Activated T-helper 17 cell treated with anti-CD3 and anti-CD28 coated beads, Interleukin-2, amount 50 U/mL, for 72 hours (primary cell): ENCODE results near the gene AQP3. TPM values are rescaled to one million over a fixed set of nuclear protein-coding genes. Genes with fewer than 3 reads are reported as not detected.
"Not testable (repeated sequence)": the region's sequence is repeated elsewhere in the genome, so short reads cannot be mapped to it uniquely, and the experiment has no call there.

Experiments
- ATAC-seq: fragments of 150-1000 bp; cut with Tn5 transposase; replicated peaks from 2 replicates; pipeline ENCODE4 v1.10.0; 2021; ENCODE audit warnings: mild to moderate bottlenecking, moderate library complexity
- H3K27ac Mint-ChIP-seq: one replicate; pipeline ENCODE4 v1.8.0; 2022; ENCODE audit warnings: mixed read lengths
- H3K27me3 Mint-ChIP-seq: one replicate; pipeline ENCODE4 v1.8.0; 2022; ENCODE audit warnings: mixed read lengths
- H3K36me3 Mint-ChIP-seq: one replicate; pipeline ENCODE4 v1.8.0; 2022; ENCODE audit warnings: low read depth, mild to moderate bottlenecking, mixed read lengths
- H3K4me1 Mint-ChIP-seq: one replicate; pipeline ENCODE4 v1.8.0; 2022; ENCODE audit warnings: mixed read lengths
- H3K4me3 Mint-ChIP-seq: one replicate; pipeline ENCODE4 v1.8.0; 2022; ENCODE audit warnings: mild to moderate bottlenecking, mixed read lengths
- H3K9me3 Mint-ChIP-seq: one replicate; pipeline ENCODE4 v1.8.0; 2022; ENCODE audit warnings: mixed read lengths
- total RNA-seq, 2 donors: library from RNA; stranded (reverse); gene quantifications; one replicate each; pipeline ENCODE4 v1.2.3, GENCODE V29; 2022

The AQP3 gene
- total RNA-seq, 2 donors from 2014 or later, result 37.3 to 72.5 TPM

GRCh38 chr9:33425128-33425533 lies 22.3 kb downstream of the AQP3 start:
- H3K4me3 Mint-ChIP-seq, result no peak overlapping the region
- H3K27me3 Mint-ChIP-seq, result no peaks in the 10 kb centered on the region
- no peaks in the 10 kb centered on the region for H3K9me3 Mint-ChIP-seq
- no peaks in the 10 kb centered on the region for H3K36me3 Mint-ChIP-seq
- no peak overlapping the region for H3K27ac Mint-ChIP-seq
- H3K4me1 Mint-ChIP-seq, result peaks cover 13% of the 10 kb centered on the region
- no peak for ATAC-seq

GRCh38 chr9:33424492-33424891 lies 22.9 kb downstream of the AQP3 start:
- not testable (repeated sequence) for H3K27ac Mint-ChIP-seq

GRCh38 chr9:33424043-33424442 lies 23.4 kb downstream of the AQP3 start:
- not testable (repeated sequence) for H3K9me3 Mint-ChIP-seq, H3K27ac Mint-ChIP-seq, H3K36me3 Mint-ChIP-seq, H3K4me3 Mint-ChIP-seq, ATAC-seq, H3K27me3 Mint-ChIP-seq
- H3K4me1 Mint-ChIP-seq, result peaks cover 16% of the 10 kb centered on the region

More at GRCh38 chr9:33424492-33424891, 22.9 kb downstream of the AQP3 start:
- not testable (repeated sequence) for H3K27me3 Mint-ChIP-seq, H3K36me3 Mint-ChIP-seq, ATAC-seq, H3K9me3 Mint-ChIP-seq, H3K4me3 Mint-ChIP-seq
- peaks cover 16% of the 10 kb centered on the region for H3K4me1 Mint-ChIP-seq

GRCh38 chr9:33419708-33420303 lies 27.6 kb downstream of the AQP3 start:
- H3K27me3 Mint-ChIP-seq, result no peaks in the 10 kb centered on the region
- no peaks in the 10 kb centered on the region for H3K9me3 Mint-ChIP-seq
- no peaks in the 10 kb centered on the region for H3K36me3 Mint-ChIP-seq
- peaks cover 36% of the 10 kb centered on the region for H3K4me1 Mint-ChIP-seq
- no peak overlapping the region for H3K27ac Mint-ChIP-seq
- H3K4me3 Mint-ChIP-seq, result no peak overlapping the region
- ATAC-seq, result no peak

GRCh38 chr9:33418090-33418489 lies 29.3 kb downstream of the AQP3 start:
- no peaks in the 10 kb centered on the region for H3K27me3 Mint-ChIP-seq
- peak overlapping the region; percentile 7 for H3K4me3 Mint-ChIP-seq
- no peaks in the 10 kb centered on the region for H3K9me3 Mint-ChIP-seq
- no peaks in the 10 kb centered on the region for H3K36me3 Mint-ChIP-seq
- peak overlapping the region; percentile 76 for H3K27ac Mint-ChIP-seq
- ATAC-seq, result no peak
- peaks cover 36% of the 10 kb centered on the region for H3K4me1 Mint-ChIP-seq

GRCh38 chr9:33416996-33417395 lies 30.4 kb downstream of the AQP3 start:
- H3K36me3 Mint-ChIP-seq, result no peaks in the 10 kb centered on the region
- H3K4me1 Mint-ChIP-seq, result peaks cover 36% of the 10 kb centered on the region
- ATAC-seq, result no peak

GRCh38 chr9:33415501-33416038 lies 31.8 kb downstream of the AQP3 start:
- H3K4me1 Mint-ChIP-seq, result peaks cover 36% of the 10 kb centered on the region
- peak overlapping the region; percentile 90 for H3K27ac Mint-ChIP-seq
- no peaks in the 10 kb centered on the region for H3K27me3 Mint-ChIP-seq
- H3K9me3 Mint-ChIP-seq, result no peaks in the 10 kb centered on the region
- peak overlapping the region; percentile 70 for H3K4me3 Mint-ChIP-seq
- no peaks in the 10 kb centered on the region for H3K36me3 Mint-ChIP-seq
- peak; percentile 94 for ATAC-seq

More at GRCh38 chr9:33416996-33417395, 30.4 kb downstream of the AQP3 start:
- Mint-ChIP-seq H3K27me3 (no peaks in the 10 kb centered on the region), H3K9me3 (no peaks in the 10 kb centered on the region), H3K27ac (peak overlapping the region; percentile 90), H3K4me3 (peak overlapping the region; percentile 70)

GRCh38 chr9:33414889-33415500 lies 32.4 kb downstream of the AQP3 start:
- ATAC-seq, result no peak
- Mint-ChIP-seq H3K9me3 (no peaks in the 10 kb centered on the region), H3K36me3 (no peaks in the 10 kb centered on the region), H3K27ac (peak overlapping the region; percentile 90), H3K4me3 (peak overlapping the region; percentile 70), H3K27me3 (no peaks in the 10 kb centered on the region), H3K4me1 (peaks cover 31% of the 10 kb centered on the region)

- Mint-ChIP-seq H3K9me3 (no peaks in the 10 kb centered on the region), H3K4me1 (peaks cover 29% of the 10 kb centered on the region), H3K4me3 (peak overlapping the region; percentile 70), H3K27me3 (no peaks in the 10 kb centered on the region), H3K36me3 (no peaks in the 10 kb centered on the region), H3K27ac (peak overlapping the region; percentile 90)
- peak; percentile 13 for ATAC-seq
These were observed 33.1 kb downstream of the AQP3 start for GRCh38 chr9:33414268-33414667.

- Mint-ChIP-seq H3K27ac (no peak overlapping the region), H3K36me3 (no peaks in the 10 kb centered on the region), H3K9me3 (no peaks in the 10 kb centered on the region), H3K27me3 (no peaks in the 10 kb centered on the region), H3K4me3 (no peak overlapping the region), H3K4me1 (peaks cover 5% of the 10 kb centered on the region)
- ATAC-seq, result no peak
These were observed 39.3 kb downstream of the AQP3 start for GRCh38 chr9:33408087-33408486.

- peaks cover 5% of the 10 kb centered on the region for H3K4me1 Mint-ChIP-seq
These were observed 40.3 kb downstream of the AQP3 start for GRCh38 chr9:33407061-33407460.

GRCh38 chr9:33404788-33405362 lies 42.5 kb downstream of the AQP3 start:
- peak overlapping the region; percentile 3 for H3K27ac Mint-ChIP-seq
- no peaks in the 10 kb centered on the region for H3K27me3 Mint-ChIP-seq

More at GRCh38 chr9:33407061-33407460, 40.3 kb downstream of the AQP3 start:
- Mint-ChIP-seq H3K4me3 (no peak overlapping the region), H3K27ac (no peak overlapping the region), H3K27me3 (no peaks in the 10 kb centered on the region), H3K36me3 (no peaks in the 10 kb centered on the region), H3K9me3 (no peaks in the 10 kb centered on the region)
- no peak for ATAC-seq

GRCh38 chr9:33403941-33404787 lies 43.2 kb downstream of the AQP3 start:
- ATAC-seq, result no peak
- Mint-ChIP-seq H3K4me1 (peaks cover 5% of the 10 kb centered on the region), H3K4me3 (no peak overlapping the region)

More at GRCh38 chr9:33404788-33405362, 42.5 kb downstream of the AQP3 start:
- no peak for ATAC-seq
- Mint-ChIP-seq H3K9me3 (no peaks in the 10 kb centered on the region), H3K4me3 (no peak overlapping the region), H3K36me3 (no peaks in the 10 kb centered on the region), H3K4me1 (peaks cover 5% of the 10 kb centered on the region)

GRCh38 chr9:33402371-33402770 lies 45.0 kb downstream of the AQP3 start, which contains the start of gene AQP7:
TSS of gene AQP7 (minus strand) at chr9:33402568. CDS start at chr9:33401262, 1,306 bp downstream.
- not testable (repeated sequence) for H3K9me3 Mint-ChIP-seq, H3K36me3 Mint-ChIP-seq, H3K27me3 Mint-ChIP-seq, ATAC-seq, H3K4me3 Mint-ChIP-seq, H3K4me1 Mint-ChIP-seq
- H3K27ac Mint-ChIP-seq, result peak within 1 kb of the TSS; percentile 23

More at GRCh38 chr9:33403941-33404787, 43.2 kb downstream of the AQP3 start:
- Mint-ChIP-seq H3K36me3 (no peaks in the 10 kb centered on the region), H3K27me3 (no peaks in the 10 kb centered on the region), H3K9me3 (no peaks in the 10 kb centered on the region), H3K27ac (peak overlapping the region; percentile 3)
